Activated naive CD4-positive, alpha-beta T cell (primary cell): ENCODE data around the gene ANKS1B.
"Not testable (repeated sequence)": the region's sequence is repeated elsewhere in the genome, so short reads cannot be mapped to it uniquely, and the experiment has no call there.

ENCODE experiments used
- DNase-seq, 4 experiments: peaks; one replicate each; lab custom pipeline; 2025; lab: John Stamatoyannopoulos, UW

ANKS1B gene

DNA sequence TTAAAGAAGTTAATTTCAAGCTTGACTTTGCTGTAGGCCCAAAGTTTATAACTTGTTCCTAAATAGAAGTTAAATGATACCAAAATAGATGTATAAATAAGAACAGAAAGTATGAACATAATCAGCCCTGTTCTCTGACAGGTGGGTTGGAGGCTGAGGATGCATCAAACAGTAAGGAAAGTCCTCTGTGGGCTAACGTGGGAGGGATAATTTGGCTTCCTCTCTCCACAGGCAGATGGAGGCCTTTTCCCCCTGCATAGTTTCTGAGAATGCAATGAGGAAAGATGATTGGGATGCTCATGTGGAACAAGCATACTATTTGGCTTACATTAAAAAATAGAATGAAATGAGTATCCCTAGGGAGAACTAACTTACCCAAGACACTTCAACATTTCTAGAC, 280.7 kb downstream of the ANKS1B start:
- DNase-seq = no peak

DNA sequence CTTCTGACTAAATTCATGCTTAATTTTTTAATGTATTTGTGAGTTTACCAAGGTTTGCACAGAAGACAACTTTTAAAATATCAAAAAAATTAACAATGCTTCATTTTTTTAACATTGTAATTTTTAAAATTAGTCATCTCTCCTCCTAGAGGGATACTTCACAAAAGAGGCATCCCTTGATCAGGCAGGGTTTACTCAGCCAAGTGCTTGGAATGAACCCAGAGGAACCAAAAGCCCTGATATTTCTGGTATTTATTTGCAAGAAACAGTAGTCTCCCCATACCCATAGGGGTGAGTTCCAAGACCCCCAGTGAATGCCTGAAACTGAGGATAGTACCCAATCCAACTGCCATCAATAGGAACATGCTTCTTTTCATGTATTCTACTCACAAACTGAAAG, 284.7 kb downstream of the ANKS1B start:
- no peak for DNase-seq

DNA sequence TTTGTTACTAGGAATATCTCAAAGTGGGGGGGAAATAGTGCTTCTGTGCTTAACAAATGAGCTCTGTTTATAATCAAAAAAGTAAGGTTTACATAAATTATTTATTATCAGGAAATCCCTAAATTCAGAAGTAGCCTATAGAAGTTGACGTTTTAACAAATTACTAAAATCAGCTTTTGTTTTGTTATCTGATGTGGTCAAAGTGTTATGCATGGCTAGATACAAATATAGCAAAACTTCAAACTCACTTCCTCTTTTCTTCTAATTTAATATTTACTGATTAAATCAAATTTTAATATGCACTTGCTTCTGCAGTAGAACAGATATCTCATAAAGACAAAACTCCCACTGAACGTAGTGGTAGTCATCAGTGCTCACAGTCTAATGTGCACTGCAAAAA, 289.7 kb downstream of the ANKS1B start:
- DNase-seq = no peak

DNA sequence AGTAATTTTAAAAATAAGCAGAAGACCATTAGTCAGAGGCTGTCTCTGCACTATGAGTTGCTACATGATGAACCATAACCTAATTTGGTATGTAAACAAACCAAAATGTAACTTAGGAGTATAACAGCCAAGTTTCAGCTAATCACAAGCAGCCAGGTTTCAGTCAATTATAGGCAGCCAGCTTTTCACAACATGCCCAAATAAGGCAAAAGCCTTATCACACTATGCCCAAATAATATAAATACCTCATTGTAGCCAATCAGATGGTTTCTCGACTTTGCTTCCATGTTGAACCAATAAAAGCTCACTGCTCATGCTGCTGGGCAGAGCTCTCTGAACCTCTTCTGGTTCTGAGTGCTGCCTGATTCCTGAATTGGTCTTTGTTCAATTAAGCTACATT, 298.6 kb downstream of the ANKS1B start:
- no peak for DNase-seq

DNA sequence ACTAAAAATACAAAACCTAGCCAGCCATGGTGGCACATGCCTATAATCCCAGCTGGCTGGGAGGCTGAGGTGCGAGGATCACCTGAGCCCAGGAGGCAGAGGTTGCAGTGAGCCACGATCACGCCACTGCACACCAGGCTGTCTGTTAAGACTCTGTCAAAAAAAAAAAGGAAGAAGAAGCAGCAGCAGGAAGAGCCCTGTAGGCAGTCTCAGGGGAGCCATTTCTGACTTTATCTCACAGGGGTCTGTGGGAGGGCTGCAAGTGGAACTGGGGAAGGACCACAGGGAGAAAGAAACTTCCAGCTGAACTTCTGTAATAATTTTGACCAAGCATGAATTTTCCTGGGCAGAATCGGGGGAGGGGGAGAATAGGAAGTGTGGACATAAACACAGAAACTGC, 304.5 kb downstream of the ANKS1B start:
- no peak for DNase-seq

DNA sequence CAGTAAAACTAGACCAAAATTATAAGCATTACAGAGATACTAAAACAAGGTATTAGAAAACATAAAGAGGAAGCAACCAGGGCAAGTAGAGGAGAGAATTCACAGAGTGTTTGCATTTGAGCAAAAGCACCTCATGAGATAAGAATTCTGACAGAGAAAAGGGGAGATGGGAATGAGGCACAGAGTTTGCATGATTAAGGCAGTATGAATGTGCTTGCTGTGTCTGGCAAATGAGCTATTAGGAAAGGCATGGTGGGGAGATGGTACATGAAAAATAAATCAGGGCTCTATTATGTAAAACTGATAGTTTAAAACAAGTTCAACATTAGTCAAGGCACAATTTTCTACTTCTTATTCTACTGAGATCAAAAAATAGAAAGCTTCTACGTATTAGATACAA, 314.1 kb downstream of the ANKS1B start:
- no peak for DNase-seq

DNA sequence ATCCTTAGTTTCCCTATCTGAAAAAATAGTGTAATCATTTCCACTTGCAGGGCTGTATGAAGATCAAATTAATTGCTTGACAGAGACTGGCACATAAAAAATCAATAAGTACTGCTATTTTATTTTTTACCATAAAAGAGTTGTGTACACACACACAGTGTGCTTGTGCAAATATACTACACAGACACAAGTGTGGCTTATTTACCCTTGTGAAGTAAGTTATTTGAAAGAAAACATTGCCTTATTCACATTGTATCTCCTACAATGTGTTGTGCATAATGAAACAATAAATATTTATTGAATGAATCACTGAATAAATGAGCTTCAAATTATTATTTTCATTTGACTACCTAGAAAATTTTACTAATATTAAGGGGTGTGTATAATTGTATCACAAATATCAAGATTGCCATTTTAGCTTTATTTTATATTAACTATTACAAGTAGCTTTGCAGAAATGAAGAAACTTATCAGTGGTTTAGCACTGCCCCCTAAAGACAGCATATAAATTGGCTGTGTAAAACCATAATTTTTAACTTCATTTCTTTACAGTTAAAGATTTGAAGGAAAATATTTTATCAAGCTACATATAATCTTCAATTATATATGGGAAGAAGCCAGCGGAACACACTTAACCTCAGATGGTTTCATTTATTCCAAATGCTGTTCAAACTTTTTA, 325.9 kb downstream of the ANKS1B start:
- DNase-seq = no peak

DNA sequence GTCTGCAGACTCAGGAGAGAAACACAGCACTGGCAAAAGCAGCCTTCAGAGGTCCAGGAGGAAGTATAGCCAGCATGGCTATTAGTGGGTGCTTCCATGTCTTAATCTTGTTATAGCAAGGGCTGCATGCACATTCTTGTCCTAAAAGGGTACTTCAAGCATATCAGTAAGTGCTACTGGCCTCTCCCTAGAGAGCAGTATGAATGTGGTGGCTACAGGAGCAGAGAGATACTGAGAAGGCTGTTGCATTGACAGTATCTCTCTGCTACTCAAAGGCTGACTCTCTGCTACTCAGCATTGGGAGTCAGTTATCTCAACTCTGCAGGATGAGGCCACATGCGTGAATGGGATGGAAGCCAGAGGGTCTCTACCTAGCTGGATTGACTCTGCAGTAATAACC, 335.2 kb downstream of the ANKS1B start:
- no peak for DNase-seq

DNA sequence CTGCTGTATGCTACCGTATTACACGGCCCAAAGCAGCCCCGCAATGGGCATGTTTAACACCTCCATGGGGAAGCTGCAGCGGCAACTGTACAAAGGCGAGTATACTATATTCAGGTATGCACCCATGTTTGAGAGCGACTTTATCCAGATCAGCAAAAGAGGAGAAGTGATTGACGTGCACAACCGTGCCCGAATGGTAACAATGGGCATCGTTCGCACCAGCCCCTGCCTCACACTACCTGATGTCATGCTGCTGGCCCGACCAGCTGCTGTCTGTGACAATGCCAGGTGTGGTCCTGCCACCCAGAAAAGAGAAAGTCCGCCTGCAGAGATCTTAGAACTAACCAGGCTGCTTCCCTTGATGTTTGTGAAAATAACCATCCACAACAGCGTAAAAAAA, 336.6 kb downstream of the ANKS1B start:
- DNase-seq = no peak

DNA sequence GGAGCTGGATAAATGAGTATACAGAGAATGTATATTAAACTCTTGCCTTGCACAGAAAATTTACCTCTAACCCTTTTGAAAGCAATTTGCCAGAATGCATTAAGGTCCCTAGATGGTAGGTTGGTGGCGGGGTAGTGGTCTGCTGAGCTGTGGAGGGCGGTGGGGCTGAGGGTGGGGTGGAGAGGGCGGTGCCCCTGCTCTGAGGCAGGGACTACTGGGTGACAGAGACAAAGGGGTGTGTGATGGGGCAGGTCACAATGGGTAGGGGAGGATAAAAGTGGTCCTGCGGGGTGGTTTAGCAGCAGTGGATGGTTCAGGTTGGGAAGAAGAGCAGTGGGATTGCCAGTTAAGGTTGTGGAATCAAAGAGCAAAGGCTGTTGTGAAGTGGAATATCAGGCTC, 337.3 kb downstream of the ANKS1B start, which contains the start of gene GARIN6:
TSS of gene GARIN6 (plus strand) at position 301 of the 400 bp plus-strand sequence. CDS start 422 bp downstream, outside the sequence.
- no peak for DNase-seq

DNA sequence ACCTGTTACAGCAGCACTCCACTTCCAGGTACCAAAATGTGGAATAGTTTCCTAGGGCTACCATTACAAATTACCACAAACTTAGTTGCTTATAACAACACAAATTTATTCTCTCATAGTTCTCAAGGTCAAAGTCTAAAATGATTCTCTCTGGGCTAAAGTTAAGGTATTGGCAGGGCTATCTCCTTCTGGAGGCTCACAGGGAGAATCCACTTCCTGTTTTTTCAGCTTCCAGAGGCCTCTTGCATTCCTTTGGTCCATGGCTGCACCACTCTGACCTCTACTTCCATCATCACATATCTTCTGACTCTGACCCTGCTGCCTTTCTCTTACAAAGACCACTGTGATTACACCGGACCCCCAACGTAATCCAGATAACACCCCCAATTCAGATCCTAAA, 340.1 kb downstream of the ANKS1B start:
- DNase-seq = no peak

DNA sequence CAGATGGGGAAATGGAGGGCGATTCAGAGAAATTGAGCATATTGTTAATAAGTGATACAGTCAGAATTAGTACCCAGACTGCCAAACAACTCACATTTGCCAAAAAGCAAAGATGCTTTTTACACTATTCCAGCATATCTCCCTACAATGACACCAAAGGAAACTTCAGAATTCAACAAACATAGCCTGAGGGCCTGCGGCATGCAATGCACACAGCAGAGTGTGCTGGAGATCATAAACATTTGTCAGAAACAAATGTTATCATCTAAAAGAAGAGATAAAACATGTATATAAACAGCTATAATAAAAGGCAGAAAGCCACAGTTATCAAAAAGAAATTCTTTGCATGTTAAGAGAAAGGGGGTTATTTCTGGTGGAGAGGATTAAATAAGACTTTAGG, 357.3 kb downstream of the ANKS1B start:
- no peak for DNase-seq

DNA sequence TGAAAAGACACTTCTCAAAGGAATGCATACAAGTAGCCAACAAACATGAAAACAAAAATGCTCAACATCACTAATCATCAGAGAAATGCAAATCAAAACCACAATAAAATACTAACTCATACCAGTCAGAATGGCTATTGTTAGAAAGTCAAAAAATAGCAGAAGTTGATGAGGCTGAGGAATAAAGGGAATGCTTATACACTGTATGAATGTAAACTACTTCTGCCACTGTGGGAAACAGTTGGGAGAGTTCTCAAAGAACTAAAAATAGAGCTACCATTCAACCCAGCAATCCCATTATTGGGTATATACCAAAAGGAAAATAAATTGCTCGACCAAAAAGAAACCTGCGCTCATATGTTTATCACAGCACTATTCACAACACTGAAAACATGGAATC, 360.1 kb downstream of the ANKS1B start:
- not testable (repeated sequence) for DNase-seq

DNA sequence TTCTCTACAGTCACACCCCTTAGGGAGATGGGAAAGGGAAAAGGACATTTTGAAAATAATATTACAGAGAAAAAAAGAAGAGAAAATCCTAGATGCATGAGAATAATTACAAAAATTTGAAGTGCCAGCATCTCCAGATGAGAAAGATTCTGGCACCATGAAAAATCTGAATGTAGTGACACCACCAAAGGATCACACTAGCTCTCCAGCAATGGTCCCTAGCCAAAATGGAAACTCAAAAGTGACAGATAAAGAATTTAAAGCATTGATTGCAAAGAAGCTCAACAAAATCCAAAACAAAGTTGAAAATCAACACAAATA, 364.6 kb downstream of the ANKS1B start:
- DNase-seq = no peak

DNA sequence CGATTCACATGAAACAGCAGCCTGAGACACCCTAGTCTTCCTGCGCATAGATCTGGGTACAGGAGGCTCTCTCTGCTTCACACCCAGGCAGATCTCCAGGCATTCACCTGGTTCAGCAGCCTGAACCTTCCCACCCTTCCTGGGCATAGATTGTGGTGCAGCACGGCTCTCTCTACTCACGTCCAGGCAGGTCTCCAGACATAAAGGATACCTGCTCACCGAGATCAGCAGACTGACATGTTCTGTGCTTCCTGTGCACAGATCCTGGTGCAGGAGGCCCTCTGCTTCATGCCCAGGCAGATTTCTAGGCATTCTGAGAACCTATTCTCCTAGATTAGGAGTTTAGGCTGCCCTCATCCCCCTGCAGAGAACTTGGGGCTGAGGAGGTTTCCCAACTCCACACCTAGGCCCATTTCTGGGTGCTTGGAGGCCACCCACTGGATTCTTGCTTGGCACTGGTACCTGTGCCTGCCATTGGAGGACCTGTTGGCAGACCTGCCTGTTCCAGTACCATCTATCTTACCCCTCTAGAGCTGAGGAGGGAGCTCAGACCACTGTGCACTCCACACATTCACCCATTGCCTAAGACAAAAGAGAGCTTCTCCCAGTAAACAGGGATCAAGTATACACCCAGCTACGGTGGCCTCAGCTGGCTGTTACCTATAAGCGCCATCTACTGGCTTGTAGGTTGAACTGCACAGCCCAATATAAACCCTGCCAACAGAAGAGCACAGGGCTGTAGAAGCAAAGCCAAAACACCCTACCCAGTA, 365.2 kb downstream of the ANKS1B start:
- DNase-seq = no peak

DNA sequence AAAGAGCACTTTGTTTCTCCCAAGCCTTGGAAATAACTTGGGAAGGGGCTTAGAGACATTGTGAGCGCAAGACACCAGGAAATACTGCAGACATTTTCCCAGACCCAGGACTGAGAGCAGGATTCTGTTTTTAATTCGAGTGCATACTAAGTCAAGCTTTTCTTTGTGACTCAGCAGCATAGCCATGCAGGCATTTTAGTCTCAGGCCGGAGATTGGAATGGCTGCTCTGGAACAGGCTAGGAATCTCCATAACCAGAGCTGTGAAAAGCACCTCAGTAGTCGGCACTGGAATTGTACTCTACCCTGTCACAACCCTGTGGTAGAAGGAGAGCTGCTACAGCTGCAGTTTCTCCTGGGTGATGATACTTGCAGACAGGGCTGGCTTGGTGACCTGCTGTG, 366.1 kb downstream of the ANKS1B start:
- no peak for DNase-seq

DNA sequence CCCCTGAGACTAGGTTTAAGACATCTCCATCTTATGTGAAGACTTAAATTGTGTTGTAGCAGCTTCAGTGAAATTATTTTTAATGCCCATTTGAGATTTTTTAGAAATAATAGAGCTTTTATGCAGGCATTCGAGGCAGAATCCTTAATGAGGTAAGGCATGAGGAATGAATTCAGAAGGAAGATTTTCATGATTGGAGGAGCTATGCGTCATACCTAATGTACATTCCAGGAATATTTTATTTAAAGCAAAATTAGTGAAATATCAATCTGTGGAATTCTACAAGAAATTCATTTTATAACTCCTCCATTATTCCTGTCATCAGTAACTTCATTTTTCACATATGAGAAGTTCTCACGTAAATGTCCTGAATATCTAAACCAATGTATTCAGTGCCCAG, 373.1 kb downstream of the ANKS1B start:
- DNase-seq = no peak

DNA sequence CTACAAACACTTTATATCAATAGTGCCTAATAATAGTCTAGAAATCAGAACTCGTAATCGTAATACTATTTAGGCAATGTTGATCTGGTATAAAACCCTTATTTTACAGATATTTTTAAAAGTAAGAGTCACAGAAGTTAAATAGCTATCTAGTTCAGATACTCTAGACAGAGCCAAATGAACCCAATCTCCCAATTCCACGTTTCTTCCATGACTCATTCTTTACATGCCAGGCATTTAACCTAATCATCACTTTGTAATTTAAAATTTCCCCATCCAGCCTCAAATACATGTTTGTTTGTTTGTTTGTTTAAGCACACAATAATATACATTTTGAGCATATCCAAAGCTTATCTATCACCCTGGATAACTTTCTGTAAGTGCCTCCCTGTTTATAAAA, 373.6 kb downstream of the ANKS1B start:
- no peak for DNase-seq

DNA sequence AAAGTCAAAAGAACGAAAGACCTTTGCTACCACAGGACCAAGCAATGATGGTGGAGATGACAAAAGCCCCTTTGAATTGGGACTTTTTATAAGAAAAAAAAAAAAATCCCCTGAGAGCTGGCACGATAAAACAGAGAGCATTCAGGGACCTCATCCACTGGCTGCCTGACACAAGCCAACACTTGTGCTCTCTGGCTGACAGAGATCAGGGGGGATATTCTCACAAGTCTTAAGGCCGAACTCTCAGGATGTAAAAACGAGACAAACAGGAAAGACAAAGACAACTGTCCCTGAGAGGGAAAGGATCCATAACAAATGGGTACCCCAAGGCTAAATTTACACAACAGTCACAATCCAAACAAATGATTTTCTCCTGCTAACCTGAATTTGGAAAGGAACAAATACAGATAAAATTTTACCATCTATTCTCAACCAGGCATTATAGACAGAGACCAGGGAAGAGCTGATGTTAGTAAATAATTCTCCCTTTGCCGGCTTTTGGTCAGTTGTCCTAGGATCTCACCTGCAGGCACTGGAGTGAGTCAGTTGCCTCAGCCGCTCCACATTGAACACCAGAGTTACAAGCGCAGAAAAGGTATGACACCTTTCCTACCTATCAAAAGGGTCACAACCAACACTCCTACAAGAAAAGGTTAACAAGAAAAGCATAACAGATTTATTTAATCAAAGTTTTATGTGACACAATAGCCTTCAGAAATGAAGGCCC, 375.1 kb downstream of the ANKS1B start:
- no peak for DNase-seq

DNA sequence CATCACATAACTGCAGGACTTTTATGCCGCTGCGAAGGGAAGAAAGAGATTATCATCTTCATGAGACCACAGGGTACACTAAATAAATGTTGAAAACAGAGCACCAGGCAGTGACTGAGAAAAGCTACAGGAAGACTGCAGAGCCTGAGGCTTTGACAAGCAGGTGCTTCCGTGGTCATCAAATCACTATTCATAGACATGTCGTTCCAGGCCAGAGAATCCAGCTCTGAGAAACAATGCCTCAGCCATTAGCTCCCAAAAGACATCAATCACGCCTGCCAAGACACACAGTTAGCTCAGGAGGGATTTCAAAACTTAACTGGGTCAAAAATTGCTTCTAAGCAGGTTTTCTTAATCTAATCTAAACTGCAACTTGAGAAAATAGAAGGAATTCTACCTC, 384.3 kb downstream of the ANKS1B start:
- no peak for DNase-seq

DNA sequence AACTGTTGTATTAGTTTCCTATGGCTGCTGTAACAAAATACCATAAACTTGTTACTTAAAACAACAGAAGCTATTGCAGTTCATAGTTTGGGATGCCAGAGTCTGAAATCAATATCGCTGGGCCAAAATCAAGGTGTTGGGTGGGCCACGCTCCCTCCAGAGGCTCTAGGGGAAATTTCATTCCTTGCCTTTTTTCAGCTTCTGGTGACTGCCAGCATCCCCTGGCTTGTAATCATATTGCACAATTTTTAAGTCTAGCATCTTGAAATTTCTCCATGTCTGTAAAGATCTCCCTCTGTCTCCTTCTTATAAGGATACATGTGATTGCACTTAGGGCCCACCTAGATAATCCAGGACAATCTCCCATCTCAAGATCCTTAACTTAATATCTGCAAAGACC, 386.0 kb downstream of the ANKS1B start:
- DNase-seq = no peak

DNA sequence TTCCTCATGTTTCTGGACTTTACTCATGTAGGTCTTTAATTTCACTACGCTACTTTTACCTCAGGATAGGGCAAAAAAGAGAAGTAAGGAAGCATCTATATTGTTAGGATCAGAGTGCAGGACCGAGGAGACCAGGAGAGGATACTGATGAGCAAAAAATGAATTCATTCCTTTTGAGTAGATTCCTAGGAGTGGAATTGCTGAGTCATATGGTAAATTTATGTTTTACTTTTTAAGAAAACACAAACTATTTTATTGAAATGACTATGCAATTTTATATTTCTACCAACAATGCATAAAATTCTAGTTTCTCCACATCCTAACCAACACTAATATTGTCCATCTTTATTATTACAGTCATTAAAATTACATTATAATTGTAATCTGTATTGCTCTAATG, 388.0 kb downstream of the ANKS1B start:
- DNase-seq = no peak

DNA sequence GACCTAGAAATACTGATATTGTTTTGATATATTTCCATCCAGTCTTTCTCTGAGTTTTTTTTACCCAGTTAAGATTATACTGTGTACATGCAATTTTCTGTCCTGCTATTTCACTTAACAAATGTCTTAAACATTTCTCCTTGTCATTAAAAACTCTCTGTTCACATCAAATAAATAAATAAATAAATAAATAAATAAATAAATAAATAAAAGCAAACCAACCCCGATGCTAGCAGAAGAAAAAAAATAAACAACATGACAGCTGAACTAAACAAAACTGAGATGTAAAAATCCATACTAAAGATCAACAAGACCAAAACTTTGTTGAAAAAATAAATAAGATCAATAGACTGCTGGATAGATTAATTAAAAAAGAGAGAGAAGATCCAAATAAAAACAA, 407.6 kb downstream of the ANKS1B start:
- not testable (repeated sequence) for DNase-seq
